Measurements from ENCODE around the gene TUBB. TPM values are rescaled to one million over a fixed set of nuclear protein-coding genes. Genes with fewer than 3 reads are reported as not detected.

TUBB gene
- total RNA-seq, 1 experiment from 2014 or later, result 742 TPM

GRCh38 chr6:30743099-30744053, 23.2 kb downstream of the TUBB start:
- intact Hi-C loops (cut with micrococcal nuclease; ENCODE audit: unreplicated experiment), result loop anchor here (1.0 to 10.0 kb wide), 7 partner anchors 21 to 341 kb away; partner anchors contain the start of gene MDC1
- no peak for TF ChIP-seq CTCF (IDR thresholded peaks at IDR 0.05; ENCODE audit: insufficient read depth in 1 of 2, low read depth in 1 of 2, low read length in 1 of 2, severe bottlenecking in 1 of 2, unreplicated experiment in 1 of 2)
- peak overlapping the region; percentile 82 for H3K27ac Mint-ChIP-seq (ENCODE audit: unreplicated experiment)
- peak overlapping the region; percentile 90 for H3K4me3 Mint-ChIP-seq (ENCODE audit: unreplicated experiment)
- H3K36me3 ChIP-seq (ENCODE audit: control insufficient read depth, insufficient read depth, low read length), result peaks cover 6% of the 10 kb centered on the region
- POLR2A ChIA-PET, result interaction anchor here (0.7 to 1.0 kb wide), 2 partner anchors 20 to 25 kb away, joined by 3 to 5 read pairs; no protein-coding TSS in a partner anchor
- H3K9me3 ChIP-seq, result no peaks in the 10 kb centered on the region
- H3K27me3 ChIP-seq (replicated peaks; ENCODE audit: control insufficient read depth, insufficient read depth, low read length), result no peaks in the 10 kb centered on the region
- no peak for DNase-seq
- peaks cover 54% of the 10 kb centered on the region for H3K36me3 Mint-ChIP-seq (ENCODE audit: insufficient read depth, unreplicated experiment)
- H3K4me1 Mint-ChIP-seq (ENCODE audit: low read depth, unreplicated experiment), result peaks cover 30% of the 10 kb centered on the region
- peak overlapping the region; percentile 48 for H3K4me3 ChIP-seq (ENCODE audit: low read depth, low read length)
- H3K9me3 Mint-ChIP-seq (ENCODE audit: unreplicated experiment), result no peaks in the 10 kb centered on the region
- H3K27me3 Mint-ChIP-seq (ENCODE audit: insufficient read depth, unreplicated experiment), result no peaks in the 10 kb centered on the region
- H3K4me1 ChIP-seq, result peaks cover 24% of the 10 kb centered on the region
- CTCF ChIA-PET, result interaction anchor here (0.6 to 1.5 kb wide), 6 partner anchors 16 to 124 kb away, joined by 3 to 9 read pairs (median 4); no protein-coding TSS in a partner anchor
- BruUV-seq (replicated peaks), result TSS peak; percentile 87

GRCh38 chr6:30744054-30744805, 24.1 kb downstream of the TUBB start, which contains the start of gene IER3:
Gene IER3 (minus strand): TSS chr6:30744547. CDS start chr6:30744518, 29 bp downstream.
- Mint-ChIP-seq H3K27me3 (ENCODE audit: insufficient read depth, unreplicated experiment) (no peaks in the 10 kb centered on the region), H3K36me3 (ENCODE audit: insufficient read depth, unreplicated experiment) (peaks cover 45% of the 10 kb centered on the region), H3K4me3 (ENCODE audit: unreplicated experiment) (peak within 1 kb of the TSS; percentile 90), H3K4me1 (ENCODE audit: low read depth, unreplicated experiment) (peaks cover 38% of the 10 kb centered on the region), H3K9me3 (ENCODE audit: unreplicated experiment) (no peaks in the 10 kb centered on the region), H3K27ac (ENCODE audit: unreplicated experiment) (peak within 1 kb of the TSS; percentile 82)
- Histone ChIP-seq H3K9me3 (no peaks in the 10 kb centered on the region), H3K36me3 (ENCODE audit: control insufficient read depth, insufficient read depth, low read length) (peaks cover 6% of the 10 kb centered on the region), H3K4me1 (peaks cover 32% of the 10 kb centered on the region), H3K27me3 (replicated peaks; ENCODE audit: control insufficient read depth, insufficient read depth, low read length) (no peaks in the 10 kb centered on the region), H3K4me3 (ENCODE audit: low read depth, low read length) (peak within 1 kb of the TSS; percentile 48)
- DNase-seq, result peak; percentile 80 to 83
- POLR2A ChIA-PET, result interaction anchor here (0.6 to 1.0 kb wide), 2 partner anchors 15 to 25 kb away, joined by 3 to 4 read pairs; no protein-coding TSS in a partner anchor
- TF ChIP-seq CTCF (IDR thresholded peaks at IDR 0.05; ENCODE audit: insufficient read depth in 1 of 2, low read depth in 1 of 2, low read length in 1 of 2, severe bottlenecking in 1 of 2, unreplicated experiment in 1 of 2), result peak; percentile 68 to 89
- intact Hi-C loops (cut with micrococcal nuclease; ENCODE audit: unreplicated experiment), result loop anchor here (1.0 to 10.0 kb wide), 4 partner anchors 20 to 341 kb away; no protein-coding TSS in a partner anchor
- no TSS peak for BruUV-seq (replicated peaks)
- CTCF ChIA-PET, result interaction anchor here (0.6 to 1.5 kb wide), 6 partner anchors 15 to 138 kb away, joined by 3 to 5 read pairs (median 4); no protein-coding TSS in a partner anchor

- no peak for DNase-seq
- H3K4me1 Mint-ChIP-seq (ENCODE audit: low read depth, unreplicated experiment), result peaks cover 35% of the 10 kb centered on the region
- ChIA-PET POLR2A (no interaction called here), CTCF (no interaction called here)
- no peaks in the 10 kb centered on the region for H3K27me3 ChIP-seq (replicated peaks; ENCODE audit: control insufficient read depth, insufficient read depth, low read length)
- H3K27ac Mint-ChIP-seq (ENCODE audit: unreplicated experiment), result no peak overlapping the region
- H3K36me3 ChIP-seq (ENCODE audit: control insufficient read depth, insufficient read depth, low read length), result no peaks in the 10 kb centered on the region
- no TSS peak for BruUV-seq (replicated peaks)
- no peak for TF ChIP-seq CTCF (IDR thresholded peaks at IDR 0.05; ENCODE audit: insufficient read depth in 1 of 2, low read depth in 1 of 2, low read length in 1 of 2, severe bottlenecking in 1 of 2, unreplicated experiment in 1 of 2)
- no peaks in the 10 kb centered on the region for H3K9me3 ChIP-seq
- H3K27me3 Mint-ChIP-seq (ENCODE audit: insufficient read depth, unreplicated experiment), result no peaks in the 10 kb centered on the region
- intact Hi-C loops (cut with micrococcal nuclease; ENCODE audit: unreplicated experiment), result loop anchor here (10.0 kb wide), 1 partner anchor 338 kb away; no protein-coding TSS in a partner anchor
- H3K4me3 ChIP-seq (ENCODE audit: low read depth, low read length), result no peak overlapping the region
- H3K4me3 Mint-ChIP-seq (ENCODE audit: unreplicated experiment), result no peak overlapping the region
- peaks cover 15% of the 10 kb centered on the region for H3K36me3 Mint-ChIP-seq (ENCODE audit: insufficient read depth, unreplicated experiment)
- H3K9me3 Mint-ChIP-seq (ENCODE audit: unreplicated experiment), result no peaks in the 10 kb centered on the region
- peaks cover 32% of the 10 kb centered on the region for H3K4me1 ChIP-seq
Observed at GRCh38 chr6:30747300-30747687, 27.1 kb downstream of the TUBB start.

All from Caco-2 (cell line).